HS-5 (cell line): Measurements from ENCODE around the gene NAT16.
"Not testable (repeated sequence)": the region's sequence is repeated elsewhere in the genome, so short reads cannot be mapped to it uniquely, and the experiment has no call there.

Experiments
- DNase-seq: peaks from one replicate; pipeline ENCODE4 v3.0.0-alpha.2; 2012; ENCODE audit warnings: low read depth

The NAT16 gene

DNA sequence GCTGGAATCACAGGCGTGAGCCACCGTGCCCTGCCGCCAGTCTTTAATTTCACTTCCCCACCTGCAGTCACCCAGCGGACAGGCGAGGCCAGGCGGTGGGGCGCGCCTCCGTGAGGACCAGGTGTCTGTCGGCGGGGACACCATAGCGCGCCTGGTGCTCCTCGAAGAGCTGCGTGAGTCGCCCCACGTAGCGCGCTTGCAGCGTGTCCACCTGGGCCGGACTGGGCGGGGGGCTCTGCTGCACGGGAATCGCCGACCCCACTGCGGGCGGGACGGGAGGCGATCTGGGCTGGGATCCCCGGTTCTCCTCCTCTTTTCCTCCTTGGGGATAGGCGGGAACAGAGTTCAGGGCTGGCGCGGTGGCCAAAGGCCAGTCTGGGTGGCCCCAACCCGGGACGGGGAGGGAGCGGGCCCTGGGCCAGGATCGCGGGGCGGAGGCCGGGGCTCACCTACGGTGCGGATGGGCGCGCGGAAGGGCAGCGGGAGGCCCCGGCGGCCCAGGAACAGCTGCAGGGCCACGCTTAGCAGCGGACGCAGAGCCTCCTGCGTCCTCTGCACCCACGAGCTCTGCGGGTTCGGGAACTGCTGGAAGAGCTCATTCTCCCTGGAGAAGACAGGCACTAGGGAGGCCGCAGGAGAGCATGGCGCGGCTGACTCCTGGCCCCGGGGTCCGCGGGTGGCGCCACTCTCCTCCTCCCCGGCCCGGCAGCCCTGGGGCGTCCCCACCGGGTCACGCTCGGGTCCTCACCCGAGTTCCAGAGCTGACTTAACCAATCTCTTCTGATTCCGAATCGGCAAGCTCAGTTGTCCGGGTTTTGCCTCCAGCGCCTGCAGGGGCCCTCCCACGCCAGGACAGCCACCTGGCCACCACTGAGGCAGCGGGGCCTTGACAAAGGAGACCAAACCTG, 21.9 kb upstream of the NAT16 start:
- DNase-seq: no peak

DNA sequence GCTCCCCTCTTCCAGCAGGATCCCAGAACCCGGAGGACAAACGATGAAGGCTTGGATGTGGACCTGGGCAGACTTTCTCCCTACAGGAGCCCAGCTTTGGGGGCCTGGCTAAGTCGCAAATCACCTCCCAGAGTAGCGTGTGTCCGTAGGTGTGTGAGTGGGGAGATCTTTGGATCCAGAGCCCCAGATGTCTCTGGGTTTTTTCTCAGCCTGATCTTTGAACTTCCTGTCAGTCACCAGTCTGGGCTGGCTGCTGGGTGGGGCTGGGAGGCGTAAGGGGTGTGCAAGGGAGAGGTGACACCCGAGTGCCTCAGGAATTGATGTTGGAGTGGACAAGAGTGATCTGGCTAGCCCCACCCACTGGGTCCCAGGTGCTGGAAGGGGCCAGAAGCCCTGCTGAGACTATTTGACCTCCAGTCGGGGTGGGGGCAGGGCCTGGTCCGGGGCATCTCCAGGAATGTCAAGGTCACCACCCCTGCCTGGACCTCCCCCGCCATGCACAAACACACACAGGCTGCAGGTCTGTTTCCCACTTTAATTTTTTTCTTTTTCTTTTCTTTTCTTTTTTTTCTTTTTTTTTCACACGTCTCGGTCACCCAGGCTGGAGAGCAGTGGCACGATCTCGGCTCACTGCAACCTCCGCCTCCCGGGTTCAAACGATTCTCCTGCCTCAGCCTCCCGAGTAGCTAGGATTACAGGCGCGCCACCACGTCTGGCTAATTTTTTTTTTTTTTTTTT, 20.9 kb upstream of the NAT16 start, which contains the start of gene MOGAT3:
Gene MOGAT3, minus strand, starts transcription at position 175 of the 738 bp plus-strand sequence. CDS start 182 bp downstream, outside the sequence.
- no peak for DNase-seq

GRCh38 chr7:101200504-101200861, 20.4 kb upstream of the NAT16 start:
- no peak for DNase-seq

DNA sequence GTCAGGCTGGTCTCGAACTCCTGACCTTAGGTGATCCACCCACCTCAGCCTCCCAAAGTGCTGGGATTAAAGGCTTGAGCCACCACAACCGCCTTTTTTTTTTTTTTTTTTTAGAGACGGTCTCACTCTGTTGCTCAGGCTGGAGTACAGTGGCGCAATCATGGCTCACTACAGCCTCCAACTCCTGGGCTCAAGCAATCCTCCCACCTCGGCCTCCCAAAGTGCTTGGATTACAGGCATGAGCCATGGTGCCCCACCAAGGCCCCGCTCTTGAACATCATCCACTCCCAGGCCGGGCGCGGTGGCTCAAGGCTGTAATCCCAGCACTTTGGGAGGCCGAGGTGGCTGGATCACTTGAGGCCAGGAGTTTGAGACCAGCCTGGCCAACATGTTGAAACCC, 19.4 kb upstream of the NAT16 start:
- DNase-seq: not testable (repeated sequence)

DNA sequence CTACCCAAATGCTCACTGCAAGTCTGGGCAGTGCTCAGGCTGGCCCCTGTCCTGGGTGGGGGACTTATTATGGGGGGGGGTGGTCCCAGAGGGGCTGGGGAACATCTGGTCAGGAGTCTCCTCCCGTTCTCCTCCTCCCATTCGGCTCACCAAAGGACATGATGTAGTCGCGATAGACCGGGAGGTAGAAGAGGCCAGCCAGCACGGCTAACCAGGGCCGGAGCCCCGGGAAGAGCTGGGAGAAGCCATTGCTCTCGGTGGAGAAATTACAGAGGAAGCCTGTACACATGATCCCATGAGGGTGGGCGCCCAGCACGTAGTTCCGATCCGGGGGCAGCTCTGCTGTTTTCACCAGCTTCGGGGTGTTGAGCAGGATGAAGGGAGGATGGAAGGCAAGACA, 18.4 kb upstream of the NAT16 start:
- DNase-seq: no peak

- DNase-seq: no peak
Observed at GRCh38 chr7:101197991-101198390, 17.9 kb upstream of the NAT16 start.

GRCh38 chr7:101195884-101196283, 15.8 kb upstream of the NAT16 start:
- DNase-seq: no peak

DNA sequence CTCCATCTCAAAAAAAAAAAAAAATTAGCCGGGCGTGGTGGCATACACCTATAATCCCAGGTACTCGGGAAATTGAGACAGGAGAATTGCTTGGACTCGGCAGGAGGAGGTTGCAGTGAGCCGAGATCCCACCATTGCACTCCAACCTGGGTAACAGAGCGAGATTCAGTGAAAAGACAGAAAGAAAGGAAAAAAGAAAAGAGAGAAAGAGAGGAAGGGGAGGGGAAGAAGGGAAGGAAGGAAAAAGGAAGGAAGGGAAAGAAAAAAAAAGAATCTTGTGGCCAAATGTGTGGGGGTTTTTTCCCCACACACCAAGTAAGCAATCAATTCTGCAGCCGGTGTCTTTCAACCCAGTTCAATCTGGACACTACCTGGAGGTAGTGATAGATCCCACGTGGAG, 9.0 kb upstream of the NAT16 start:
- no peak for DNase-seq

GRCh38 chr7:101186844-101187428, 6.8 kb upstream of the NAT16 start:
- no peak for DNase-seq

DNA sequence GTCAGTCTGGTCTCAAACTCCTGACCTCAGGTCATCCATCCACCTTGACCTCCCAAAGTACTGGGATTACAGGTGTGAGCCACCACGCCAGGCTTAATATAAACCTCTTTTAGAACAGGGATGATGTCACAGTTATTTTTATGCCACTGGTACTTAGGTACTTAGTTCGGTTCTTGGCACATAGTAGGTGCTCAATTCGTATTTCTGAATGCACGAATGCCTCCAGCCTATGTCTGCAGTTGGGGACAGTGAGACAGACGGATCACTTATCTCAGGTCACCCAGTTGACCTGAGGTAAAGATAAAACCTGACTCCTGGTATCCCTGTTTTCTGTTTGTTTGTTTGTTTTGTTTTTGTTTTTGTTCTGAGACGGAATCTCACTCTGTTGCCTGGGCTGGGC, 6.1 kb upstream of the NAT16 start:
- no peak for DNase-seq

- no peak for DNase-seq
Observed at GRCh38 chr7:101185258-101185839, 5.3 kb upstream of the NAT16 start.

DNA sequence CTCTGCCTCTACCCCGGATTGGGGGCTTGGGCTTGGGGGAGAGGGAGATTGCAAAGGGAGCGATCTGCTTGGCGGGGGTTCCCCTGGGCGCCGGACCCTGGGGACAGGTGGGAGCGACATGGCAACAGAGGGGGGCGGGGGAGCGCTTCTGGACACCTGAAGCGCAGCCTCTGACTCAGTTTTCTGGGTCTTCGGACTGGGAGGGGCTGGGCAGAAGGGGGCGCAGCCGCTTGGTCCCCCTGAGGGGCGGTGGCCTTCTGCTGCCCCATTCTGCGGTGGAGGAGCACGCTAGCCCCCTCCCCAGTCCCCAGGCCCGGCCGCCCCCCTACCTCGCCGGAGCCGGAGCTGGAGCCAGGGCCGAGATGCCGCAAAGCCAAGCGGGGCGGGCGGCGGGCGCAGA, 380 bp downstream of the NAT16 start:
- DNase-seq: no peak

- no peak for DNase-seq
Observed at GRCh38 chr7:101179117-101179516, 976 bp downstream of the NAT16 start.

DNA sequence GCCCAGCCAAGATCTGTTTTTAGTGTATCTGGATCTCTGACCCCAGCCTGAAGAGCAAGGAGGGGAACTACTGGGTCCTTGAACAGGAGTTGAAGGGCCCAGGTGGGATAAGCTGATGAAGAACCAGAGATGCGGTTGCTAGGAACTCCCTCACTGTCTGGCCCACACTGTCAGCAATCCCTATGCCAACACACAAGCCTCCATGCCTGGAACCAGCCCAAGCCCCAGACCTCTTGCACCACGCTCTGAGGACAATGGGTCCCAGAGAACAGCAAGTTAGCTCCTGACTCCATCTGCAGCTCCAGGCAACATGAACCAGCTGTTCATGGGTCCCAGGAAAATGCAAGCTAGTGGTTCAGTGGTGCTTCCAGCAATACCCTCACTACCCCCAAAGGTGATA, 2.4 kb downstream of the NAT16 start:
- DNase-seq: no peak

DNA sequence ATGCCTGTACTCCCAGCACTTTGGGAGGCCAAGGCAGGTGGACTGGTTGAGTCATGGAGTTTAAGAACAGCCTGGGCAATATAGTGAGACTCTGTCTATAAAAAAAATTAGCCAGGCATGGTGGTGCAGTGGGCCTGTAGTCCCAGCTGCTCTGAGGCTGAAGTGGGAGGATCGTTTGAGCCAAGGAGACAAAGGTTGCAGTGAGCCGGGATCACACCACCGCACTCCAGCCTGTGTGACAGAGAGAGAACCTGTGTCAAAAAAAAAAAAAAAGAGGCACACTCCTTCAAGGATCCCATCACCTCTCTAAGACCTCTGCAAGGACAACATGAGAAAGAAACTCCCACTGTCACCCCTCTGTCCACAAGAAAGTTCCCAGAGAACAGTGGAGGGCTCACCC, 4.4 kb downstream of the NAT16 start:
- DNase-seq: no peak

DNA sequence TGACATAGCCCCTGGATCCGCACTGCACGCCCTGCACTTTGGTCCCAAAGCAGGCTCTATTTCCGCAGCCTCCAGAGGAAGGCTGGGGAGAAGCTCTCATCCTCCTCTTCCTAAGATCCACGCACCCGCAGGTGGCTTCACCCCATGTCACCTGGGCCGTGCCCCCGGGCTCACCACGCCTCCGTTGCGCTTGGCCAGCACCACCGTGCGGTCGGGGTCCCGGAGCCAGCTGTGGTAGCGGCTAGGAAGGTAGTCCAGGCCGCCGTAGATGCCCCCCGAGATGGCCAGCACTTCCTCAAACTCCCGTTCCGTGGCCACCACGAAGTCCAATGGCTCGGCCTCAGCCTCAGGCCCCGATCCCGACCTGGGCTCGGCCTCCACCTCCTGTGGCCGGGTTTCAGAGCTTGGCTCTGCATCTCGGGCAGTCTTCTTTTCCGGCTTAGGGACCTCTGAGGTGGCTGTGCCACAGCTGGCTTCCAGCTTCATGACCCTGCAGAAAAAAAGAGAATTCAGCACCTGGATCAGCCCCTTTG, 5.7 kb downstream of the NAT16 start:
- no peak for DNase-seq

GRCh38 chr7:101173752-101174244, 6.3 kb downstream of the NAT16 start:
- DNase-seq: no peak

DNA sequence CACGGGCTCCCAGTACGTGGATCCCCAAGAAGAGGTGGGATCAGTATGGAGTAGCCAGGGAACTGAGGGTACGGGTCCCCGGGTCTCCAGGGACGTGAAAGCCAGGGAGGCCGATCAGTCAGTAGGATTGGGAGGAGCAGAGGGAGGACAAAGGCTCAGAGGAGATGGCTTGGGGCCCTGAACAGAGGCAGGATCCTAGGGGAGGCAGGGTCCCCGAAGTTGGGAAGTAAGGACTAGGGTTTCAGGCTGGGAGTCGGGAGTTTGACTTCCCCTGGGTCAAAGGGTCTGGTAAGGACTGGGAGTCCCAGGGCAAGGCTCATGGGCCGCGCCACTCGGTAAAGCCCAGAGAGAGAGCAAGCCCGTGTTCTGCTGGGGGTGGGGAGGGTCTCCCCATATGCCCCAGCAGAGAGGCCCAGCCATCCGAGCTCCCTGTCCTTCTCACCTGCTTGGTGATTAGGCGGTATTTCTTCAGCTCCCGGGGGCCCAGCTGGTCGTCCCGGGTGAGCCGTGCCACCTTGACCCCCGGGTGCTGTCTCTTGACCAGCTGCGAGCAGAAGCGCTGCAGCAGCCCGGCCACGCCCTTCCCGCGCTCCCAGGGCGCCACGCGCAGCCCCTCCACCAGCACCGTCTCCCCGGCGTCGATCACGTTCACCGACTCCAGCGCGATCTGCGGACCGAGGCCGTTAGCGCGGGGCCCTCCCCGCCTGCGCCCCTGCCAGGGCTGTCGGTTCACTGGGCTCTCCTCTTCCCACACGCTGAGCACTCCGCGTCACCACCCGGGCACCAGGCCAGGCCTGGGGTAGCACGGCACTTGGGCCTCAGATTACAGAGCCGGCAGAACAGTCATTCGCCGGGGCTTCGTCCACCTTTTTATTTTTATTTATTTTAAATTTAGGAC, 7.0 kb downstream of the NAT16 start:
- no peak for DNase-seq

GRCh38 chr7:101172005-101172853, 7.9 kb downstream of the NAT16 start:
- DNase-seq: no peak

GRCh38 chr7:101171442-101171837, 8.7 kb downstream of the NAT16 start:
- no peak for DNase-seq
